Retinal pigment epithelial cell (primary cell): ENCODE measurements around the gene PSMC6.
"Not testable (repeated sequence)": the region's sequence is repeated elsewhere in the genome, so short reads cannot be mapped to it uniquely, and the experiment has no call there.

Experiments used
- DNase-seq: peaks from one replicate; pipeline ENCODE4 v3.0.0-alpha.2; 2010; ENCODE audit warnings: low read depth
- H3K4me3 ChIP-seq: 2 replicates; pipeline ENCODE4 v1.5.1; 2011; ENCODE audit warnings: mild to moderate bottlenecking, low read length, control low read depth, moderate library complexity
- TF ChIP-seq, protein P1 (sequence below): conservative IDR thresholded peaks from 2 replicates; pipeline ENCODE4 v1.5.1; 2011; ENCODE audit warnings: low read depth, low read length, control low read depth, inconsistent platforms

The PSMC6 gene

DNA sequence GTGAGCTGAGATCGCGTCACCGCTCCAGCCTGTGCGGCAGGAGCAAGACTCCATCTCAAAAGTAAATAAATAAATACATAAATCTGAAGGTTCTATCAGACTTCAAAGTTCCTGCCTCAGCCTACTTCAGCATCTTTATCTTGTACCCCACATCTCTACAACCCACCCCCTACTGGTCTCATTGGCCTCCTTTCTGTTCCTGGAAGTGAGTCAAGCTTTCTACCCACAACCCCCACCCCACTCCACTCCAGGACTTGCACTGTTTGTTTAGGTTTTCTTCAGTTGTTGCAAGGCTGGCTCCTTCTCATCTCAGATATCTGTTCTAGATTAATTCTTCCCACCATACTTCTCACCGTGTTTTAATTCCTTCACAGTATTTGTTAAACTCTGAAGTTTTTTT is 714 bp upstream of the PSMC6 start:
- no peak for DNase-seq
- TF ChIP-seq, protein P1, sequence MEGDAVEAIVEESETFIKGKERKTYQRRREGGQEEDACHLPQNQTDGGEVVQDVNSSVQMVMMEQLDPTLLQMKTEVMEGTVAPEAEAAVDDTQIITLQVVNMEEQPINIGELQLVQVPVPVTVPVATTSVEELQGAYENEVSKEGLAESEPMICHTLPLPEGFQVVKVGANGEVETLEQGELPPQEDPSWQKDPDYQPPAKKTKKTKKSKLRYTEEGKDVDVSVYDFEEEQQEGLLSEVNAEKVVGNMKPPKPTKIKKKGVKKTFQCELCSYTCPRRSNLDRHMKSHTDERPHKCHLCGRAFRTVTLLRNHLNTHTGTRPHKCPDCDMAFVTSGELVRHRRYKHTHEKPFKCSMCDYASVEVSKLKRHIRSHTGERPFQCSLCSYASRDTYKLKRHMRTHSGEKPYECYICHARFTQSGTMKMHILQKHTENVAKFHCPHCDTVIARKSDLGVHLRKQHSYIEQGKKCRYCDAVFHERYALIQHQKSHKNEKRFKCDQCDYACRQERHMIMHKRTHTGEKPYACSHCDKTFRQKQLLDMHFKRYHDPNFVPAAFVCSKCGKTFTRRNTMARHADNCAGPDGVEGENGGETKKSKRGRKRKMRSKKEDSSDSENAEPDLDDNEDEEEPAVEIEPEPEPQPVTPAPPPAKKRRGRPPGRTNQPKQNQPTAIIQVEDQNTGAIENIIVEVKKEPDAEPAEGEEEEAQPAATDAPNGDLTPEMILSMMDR = no peak
- peak overlapping the region; percentile 98 for H3K4me3 ChIP-seq

DNA sequence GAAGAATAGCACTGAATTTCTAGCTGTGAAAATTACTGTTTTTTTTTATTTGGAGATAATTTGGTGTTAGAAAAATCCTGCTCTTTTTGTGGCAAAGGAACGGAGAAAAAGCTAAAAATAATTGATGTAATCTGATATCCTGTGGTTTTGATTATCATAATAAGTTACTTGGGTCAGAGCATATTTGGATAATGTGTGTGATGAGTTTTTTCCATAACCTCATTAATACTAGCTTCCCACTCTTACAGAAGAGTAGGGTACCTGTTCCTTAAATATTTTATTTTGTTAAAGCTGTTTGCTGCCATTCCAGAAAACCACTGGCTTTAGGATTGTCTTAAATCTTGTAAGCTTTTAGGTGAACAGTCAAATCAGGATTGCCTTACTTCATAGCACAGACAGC is 4.7 kb downstream of the PSMC6 start:
- no peak for DNase-seq
- TF ChIP-seq, protein P1 = no peak
- no peak overlapping the region for H3K4me3 ChIP-seq

DNA sequence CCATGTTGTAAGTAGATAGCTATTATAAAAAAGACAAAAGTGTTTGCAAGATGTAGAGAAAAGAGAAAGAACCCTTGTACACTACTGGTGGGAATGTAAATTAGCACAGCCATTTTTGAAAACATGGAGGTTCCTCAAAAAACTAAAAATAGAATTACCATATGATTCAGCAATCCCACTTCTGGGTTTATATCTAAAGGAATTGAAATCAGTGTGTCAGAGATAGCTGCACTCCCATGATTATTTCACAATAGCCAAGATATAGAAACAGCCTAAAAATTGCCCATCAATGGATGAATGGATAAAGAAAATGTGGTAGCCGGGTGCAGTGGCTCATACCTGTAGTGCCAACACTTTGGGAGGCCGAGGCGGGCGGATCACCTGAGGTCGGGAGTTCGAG is 9.2 kb downstream of the PSMC6 start:
- DNase-seq = no peak
- H3K4me3 ChIP-seq = no peak overlapping the region
- TF ChIP-seq, protein P1 = no peak

DNA sequence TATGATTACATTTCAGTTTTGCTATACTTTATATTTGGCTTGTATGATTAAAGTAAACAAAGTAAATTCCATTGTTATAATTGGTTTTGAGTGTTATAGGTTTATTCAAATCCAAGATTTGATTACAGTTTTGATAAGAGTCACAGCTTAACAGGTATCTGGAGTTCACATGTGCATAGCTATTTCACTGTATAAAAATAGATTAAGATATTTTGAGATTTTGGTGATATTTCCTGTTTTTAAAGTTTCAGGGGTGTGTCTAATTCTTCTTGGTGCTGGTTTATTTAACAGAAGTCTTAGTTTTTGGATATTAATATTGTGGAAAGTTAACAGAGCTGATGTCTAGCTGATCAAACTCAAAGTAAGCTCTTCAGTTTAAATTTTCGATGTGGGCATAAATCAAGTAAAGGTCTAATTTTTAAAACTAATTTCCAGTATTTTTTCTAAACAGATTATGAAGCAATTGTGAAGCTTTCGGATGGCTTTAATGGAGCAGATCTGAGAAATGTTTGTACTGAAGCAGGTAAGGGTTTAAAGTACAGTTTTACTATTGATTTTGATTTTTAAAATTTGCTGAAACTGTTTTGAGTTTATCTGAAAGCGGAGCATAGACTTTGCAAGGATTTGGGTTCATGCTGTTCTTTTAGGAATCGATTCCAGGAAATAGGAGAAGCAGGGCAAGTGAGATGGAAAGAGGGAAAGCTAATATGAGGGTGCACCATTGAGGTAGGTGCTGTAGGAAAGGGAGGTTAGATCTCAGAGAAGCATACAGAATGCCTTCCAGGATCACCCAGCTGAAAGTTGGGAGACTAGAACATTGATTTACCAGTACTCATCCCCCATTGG is 16.7 kb downstream of the PSMC6 start:
- TF ChIP-seq, protein P1 = no peak
- no peak overlapping the region for H3K4me3 ChIP-seq
- DNase-seq = no peak

DNA sequence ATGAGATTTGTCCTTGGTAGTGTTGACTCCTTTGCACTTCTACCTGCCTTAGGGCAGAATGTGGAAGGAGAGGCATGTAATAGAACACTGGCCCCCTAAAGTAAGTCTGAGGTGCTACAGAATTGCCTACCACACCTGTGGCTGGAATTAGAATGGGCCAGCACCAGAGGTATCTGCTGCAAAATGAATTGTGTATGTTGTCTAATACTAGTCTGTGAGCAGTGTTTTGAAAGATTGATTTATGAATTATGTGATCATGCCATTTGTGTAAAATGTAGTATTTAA is 17.3 kb downstream of the PSMC6 start:
- H3K4me3 ChIP-seq = no peak overlapping the region
- TF ChIP-seq, protein P1 = no peak
- no peak for DNase-seq

DNA sequence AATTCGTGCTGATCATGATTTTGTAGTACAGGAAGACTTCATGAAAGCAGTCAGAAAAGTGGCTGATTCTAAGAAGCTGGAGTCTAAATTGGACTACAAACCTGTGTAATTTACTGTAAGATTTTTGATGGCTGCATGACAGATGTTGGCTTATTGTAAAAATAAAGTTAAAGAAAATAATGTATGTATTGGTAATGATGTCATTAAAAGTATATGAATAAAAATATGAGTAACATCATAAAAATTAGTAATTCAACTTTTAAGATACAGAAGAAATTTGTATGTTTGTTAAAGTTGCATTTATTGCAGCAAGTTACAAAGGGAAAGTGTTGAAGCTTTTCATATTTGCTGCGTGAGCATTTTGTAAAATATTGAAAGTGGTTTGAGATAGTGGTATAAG is 20.5 kb downstream of the PSMC6 start:
- not testable (repeated sequence) for H3K4me3 ChIP-seq, DNase-seq

DNA sequence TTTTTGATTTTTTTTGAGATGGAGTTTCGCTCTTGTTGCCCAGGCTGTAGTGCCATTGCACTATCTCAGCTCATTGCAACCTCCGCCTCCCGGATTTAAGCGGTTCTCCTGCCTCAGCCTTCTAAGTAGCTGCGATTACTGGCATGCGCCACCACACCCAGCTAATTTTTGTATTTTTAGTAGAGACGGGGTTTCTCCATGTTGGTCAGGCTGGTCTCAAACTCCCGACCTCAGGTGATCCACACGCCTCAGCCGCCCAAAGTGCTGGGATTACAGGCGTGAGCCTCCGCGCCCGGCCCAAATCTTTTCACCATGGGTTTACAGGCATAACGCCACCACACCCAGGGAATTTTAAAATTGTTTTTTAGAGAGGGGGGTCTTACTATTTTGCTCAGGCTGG is 22.0 kb downstream of the PSMC6 start:
- not testable (repeated sequence) for H3K4me3 ChIP-seq

DNA sequence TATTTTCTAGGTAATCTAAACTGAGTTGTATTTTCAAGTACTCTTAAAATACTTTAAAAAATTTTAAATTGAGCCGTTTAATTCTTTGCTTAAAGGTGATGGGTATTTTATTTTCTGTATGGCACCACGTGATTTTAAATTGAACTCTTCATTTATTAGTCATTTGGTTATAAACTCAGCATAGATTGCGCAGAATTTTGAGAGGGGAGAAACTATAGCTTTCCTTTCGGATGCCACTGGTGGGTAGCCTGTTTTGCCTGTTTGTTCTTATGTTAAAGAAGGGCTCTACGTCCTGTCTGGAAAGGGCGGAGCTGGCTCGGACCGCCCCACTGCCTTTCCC is 22.6 kb downstream of the PSMC6 start:
- DNase-seq = no peak
- TF ChIP-seq, protein P1 = no peak
- peak overlapping the region; percentile 53 for H3K4me3 ChIP-seq

More for the DNA sequence above, 22.0 kb downstream of the PSMC6 start:
- DNase-seq = not testable (repeated sequence)
